Kidney (tissue), 14 donors: ENCODE measurements around the gene POLR2L. TPM values are rescaled to one million over a fixed set of nuclear protein-coding genes. Genes with fewer than 3 reads are reported as not detected.

Source experiments
- DNase-seq, 5 donors: peaks; one replicate each; pipeline ENCODE4 v3.0.0-alpha.2; 2013 to 2020
- FAIRE-seq: peaks from 2 replicates; lab custom pipeline; 2012; peaks lifted over from hg19 to GRCh38; lab: Jason Lieb, UNC
- H3K27ac ChIP-seq, 2 donors: one replicate each; pipeline ENCODE4 v1.7.0; 2013; ENCODE audit warnings: low read depth in 2 of 2, low read length in 2 of 2, inconsistent platforms in 1 of 2
- H3K27me3 ChIP-seq: one replicate; pipeline ENCODE4 v1.7.1; 2013; ENCODE audit warnings: low read length, inconsistent platforms; ENCODE audit not compliant: control insufficient read depth, insufficient read depth
- H3K36me3 ChIP-seq, 3 donors: one replicate each; pipeline versions ENCODE4 v1.7.0 to v1.7.1; 2013; ENCODE audit warnings: low read length in 3 of 3, control low read depth in 1 of 3, inconsistent platforms in 1 of 3; ENCODE audit not compliant: insufficient read depth in 3 of 3, control insufficient read depth in 2 of 3
- H3K4me1 ChIP-seq, 3 donors: one replicate each; pipeline versions ENCODE4 v1.7.0 to v1.7.1; 2013; ENCODE audit warnings: low read length in 3 of 3, inconsistent platforms in 1 of 3, low read depth in 1 of 3; ENCODE audit not compliant: control insufficient read depth in 2 of 3, insufficient read depth in 2 of 3
- H3K4me3 ChIP-seq, 3 donors: one replicate each; pipeline versions ENCODE4 v1.7.0 to v1.8.1; 2013; ENCODE audit warnings: low read length in 3 of 3, control low read depth in 1 of 3, inconsistent platforms in 1 of 3
- H3K9ac ChIP-seq, 3 donors: one replicate each; pipeline versions ENCODE4 v1.7.0 to v1.7.1; 2013; ENCODE audit warnings: low read length in 3 of 3, control low read depth in 1 of 3, inconsistent platforms in 1 of 3
- H3K9me3 ChIP-seq, 3 donors: one replicate each; pipeline versions ENCODE4 v1.7.0 to v1.7.1; 2013; ENCODE audit warnings: low read length in 3 of 3, control low read depth in 1 of 3, inconsistent platforms in 1 of 3; ENCODE audit not compliant: control insufficient read depth in 2 of 3, insufficient read depth in 1 of 3
- CTCF ChIP-seq: IDR thresholded peaks from 3 replicates; pipeline ENCODE4 v1.5.1; 2012; ENCODE audit warnings: mild to moderate bottlenecking, moderate library complexity, borderline replicate concordance; ENCODE audit not compliant: insufficient read depth; ENCODE audit errors: extremely low read depth
- intact Hi-C: fragments of 100-400 bp; cut with DNase I; formaldehyde crosslinking; loops from one replicate; pipeline ENCODE4 v1.11.1; 2022
- polyA plus RNA-seq: library from polyadenylated mRNA; stranded (reverse); fragments of 350-450 nt; fragmentation: Illumina TruSeq; extraction: RNeasy Lipid Tissue Mini Kit (QIAGEN cat#74804); gene quantifications from one replicate; pipeline ENCODE4 v1.2.3, GENCODE V29; 2014; ENCODE audit warnings: low read depth, low replicate concordance; ENCODE audit not compliant: insufficient read depth
- total RNA-seq: library from RNA; stranded (reverse); fragmentation: NEBNext Ultra II Directional; extraction: Animal tissue kit (Norgen Biotek cat#: 25700); gene quantifications from one replicate; pipeline ENCODE4 v1.2.1, GENCODE V29; 2021
- donor health status: control.
- donor health status: control.
- donor health status: control.
- donor health status: control.
- donor health status: control.
- donor health status: DM: yes; HTN: yes; CAD: no.
- donor health status: Normal renal cell carcinoma (clear cell type).

The POLR2L gene
- total and polyA plus RNA-seq, 2 donors from 2014 or later, result 107 to 376 TPM

- intact Hi-C loops, result no loop called here
- no peaks in the 10 kb centered on the region for H3K9me3 ChIP-seq
- no peak overlapping the region for H3K4me3 ChIP-seq
- no peak overlapping the region for H3K27ac ChIP-seq
- H3K9ac ChIP-seq, result no peak overlapping the region
- no peak for FAIRE-seq
- TF ChIP-seq CTCF, result no peak
- H3K36me3 ChIP-seq, result no peaks in the 10 kb centered on the region
- peaks cover 0 to 14% (median 4%) of the 10 kb centered on the region in 3 donors for H3K4me1 ChIP-seq
- DNase-seq, result no peak
- H3K27me3 ChIP-seq, result no peaks in the 10 kb centered on the region
Measured at GRCh38 chr11:802693-803466, 39.4 kb downstream of the POLR2L start.

- peaks cover 0 to 14% (median 4%) of the 10 kb centered on the region in 3 donors for H3K4me1 ChIP-seq
- no peak overlapping the region for H3K4me3 ChIP-seq
- FAIRE-seq (no peak), DNase-seq (no peak)
- no peak for TF ChIP-seq CTCF
- H3K27ac ChIP-seq, result no peak overlapping the region
- no peak overlapping the region for H3K9ac ChIP-seq
- no peaks in the 10 kb centered on the region for H3K9me3 ChIP-seq
- no peaks in the 10 kb centered on the region for H3K36me3 ChIP-seq
- intact Hi-C loops, result no loop called here
- no peaks in the 10 kb centered on the region for H3K27me3 ChIP-seq
Measured at GRCh38 chr11:802018-802617, 40.2 kb downstream of the POLR2L start.

GRCh38 chr11:801097-801780, 41.1 kb downstream of the POLR2L start:
- FAIRE-seq, result no peak
- H3K9me3 ChIP-seq, result no peaks in the 10 kb centered on the region
- peaks cover 0 to 23% (median 12%) of the 10 kb centered on the region in 3 donors for H3K4me1 ChIP-seq
- no peaks in the 10 kb centered on the region for H3K27me3 ChIP-seq
- intact Hi-C loops, result no loop called here
- no peak for DNase-seq
- H3K4me3 ChIP-seq, result no peak overlapping the region
- no peaks in the 10 kb centered on the region for H3K36me3 ChIP-seq
- TF ChIP-seq CTCF, result no peak
- no peak overlapping the region for H3K27ac ChIP-seq
- H3K9ac ChIP-seq, result no peak overlapping the region
